K562 (cell line): Measurements from ENCODE around the gene ZC3H10. TPM values are rescaled to one million over a fixed set of nuclear protein-coding genes. Genes with fewer than 3 reads are reported as not detected.

ENCODE experiments used
- ARID3B ChIP-seq: fragments of 250-450 bp; sonication (Bioruptor Pico); IDR thresholded peaks from 2 replicates; pipeline ENCODE4 v1.4.0; 2020; ENCODE audit warnings: borderline replicate concordance
- BACH1 ChIP-seq: fragments of 200-800 bp; sonication (Bioruptor generic); IDR thresholded peaks from 2 replicates; pipeline ENCODE4 v1.6.1; 2016; ENCODE audit warnings: missing genetic modification characterization, missing compliant biosample characterization
- BRCA1 ChIP-seq, 2 experiments: fragments of 450-650 bp in 1 of 2; sonication (generic) in 1 of 2; formaldehyde crosslinking in 1 of 2; IDR thresholded peaks; 2 replicates each; pipeline versions ENCODE4 v1.5.0 to v1.6.1; 2017 to 2020; ENCODE audit warnings: mild to moderate bottlenecking in 1 of 2, missing genetic modification reagents in 1 of 2
- CTBP1 ChIP-seq: fragments of 450-650 bp; IDR thresholded peaks from 2 replicates; pipeline ENCODE4 v1.6.1; 2016; ENCODE audit warnings: borderline replicate concordance
- ESRRA ChIP-seq: fragments of 450-650 bp; IDR thresholded peaks from 2 replicates; pipeline ENCODE4 v1.6.1; 2014; ENCODE audit warnings: low read depth, mild to moderate bottlenecking, moderate library complexity, borderline replicate concordance
- ETV6 ChIP-seq, 3 experiments: fragments of 150-350 bp in 1 of 3; sonication (generic) in 1 of 3; formaldehyde crosslinking in 1 of 3; IDR thresholded peaks; 2 replicates each; pipeline versions ENCODE4 v1.6.1 to v1.8.0; 2014 to 2022; ENCODE audit warnings: borderline replicate concordance in 2 of 3, low read depth in 2 of 3, antibody characterized with exemption in 1 of 3, low read length in 1 of 3, mild to moderate bottlenecking in 1 of 3, missing genetic modification reagents in 1 of 3
- HDAC6 ChIP-seq: IDR thresholded peaks from 2 replicates; pipeline ENCODE4 v1.6.1; 2012; ENCODE audit warnings: low read depth, mild to moderate bottlenecking, control low read depth, inconsistent platforms, low read length, moderate library complexity
- HOMEZ ChIP-seq: fragments of 250-450 bp; sonication (Bioruptor Pico); IDR thresholded peaks from 2 replicates; pipeline ENCODE4 v1.4.0; 2020; ENCODE audit warnings: mild to moderate bottlenecking, moderate library complexity
- NBN ChIP-seq: fragments of 450-650 bp; IDR thresholded peaks from 2 replicates; pipeline ENCODE4 v1.6.1; 2016; ENCODE audit warnings: low read depth, mild to moderate bottlenecking
- PHB2 ChIP-seq: fragments of 450-650 bp; IDR thresholded peaks from 2 replicates; pipeline ENCODE4 v1.6.1; 2017; ENCODE audit warnings: low read depth
- RB1 ChIP-seq: fragments of 450-650 bp; IDR thresholded peaks from 2 replicates; pipeline ENCODE4 v1.6.1; 2017; ENCODE audit warnings: low read depth, mild to moderate bottlenecking
- VEZF1 ChIP-seq: fragments of 200-800 bp; sonication (Bioruptor generic); IDR thresholded peaks from 2 replicates; pipeline ENCODE4 v1.6.1; 2017; ENCODE audit warnings: missing genetic modification characterization, missing compliant biosample characterization
- ZBTB49 ChIP-seq: sonication (generic); formaldehyde crosslinking; IDR thresholded peaks from 2 replicates; pipeline ENCODE4 v1.8.0; 2022; ENCODE audit warnings: missing genetic modification reagents, mild to moderate bottlenecking, borderline replicate concordance
- ZC3H4 ChIP-seq: sonication (generic); formaldehyde crosslinking; IDR thresholded peaks from 2 replicates; pipeline ENCODE4 v1.9.0; 2021; ENCODE audit warnings: missing genetic modification reagents, borderline replicate concordance
- ZNF263 ChIP-seq: sonication (generic); formaldehyde crosslinking; IDR thresholded peaks from 2 replicates; pipeline ENCODE4 v1.8.0; 2022; ENCODE audit warnings: mild to moderate bottlenecking, missing genetic modification reagents, borderline replicate concordance
- ZNF444 ChIP-seq: fragments of 250-450 bp; sonication (Bioruptor Pico); IDR thresholded peaks from 2 replicates; pipeline ENCODE4 v1.4.0; 2020; ENCODE audit warnings: mild to moderate bottlenecking, moderate library complexity
- ZNF507 ChIP-seq: conservative IDR thresholded peaks from 2 replicates; pipeline ENCODE4 v1.6.1; 2017; ENCODE audit warnings: missing genetic modification characterization, missing compliant biosample characterization
- polyA plus RNA-seq, 8 experiments: library from polyadenylated mRNA; depleted of rRNA in 4 of 8; stranded (reverse) in 5 of 8; unstranded in 3 of 8; fragments of >200 nt; fragmentation: Nextera tagmentation in 2 of 8; fragmentation: Illumina TruSeq in 1 of 8; extraction: Ambion mirVana in 2 of 8; extraction: Trizol in 1 of 8; gene quantifications; 2 replicates each; pipeline versions ENCODE4 v1.2.1 to v1.2.3, GENCODE V29; 2011 to 2014; ENCODE audit warnings: inconsistent platforms in 1 of 8, missing spikeins in 1 of 8
- total RNA-seq, 7 experiments: library from RNA; depleted of rRNA in 6 of 7; stranded (reverse); fragments of >200 nt in 6 of 7; fragmentation: Illumina TruSeq in 2 of 7; extraction: Trizol in 2 of 7; gene quantifications; 2 replicates each; pipeline versions ENCODE4 v1.2.1 to v1.2.3, GENCODE V29; 2011 to 2021; ENCODE audit warnings: low replicate concordance in 1 of 7
- TF ChIP-seq, protein P1 (sequence below): sonication (generic); formaldehyde crosslinking; IDR thresholded peaks from 2 replicates; pipeline ENCODE4 v1.8.1; 2022; ENCODE audit warnings: missing genetic modification reagents

ZC3H10 gene
- total and polyA plus RNA-seq, 9 of the 15 experiments (the other 6 are each of a cell fraction or from before 2014, with no cell fraction given): 0.31 to 4.1 (median 1.6) TPM

GRCh38 chr12:56157201-56158028 lies 39.3 kb downstream of the ZC3H10 start (continued):
- TF ChIP-seq, protein P1, sequence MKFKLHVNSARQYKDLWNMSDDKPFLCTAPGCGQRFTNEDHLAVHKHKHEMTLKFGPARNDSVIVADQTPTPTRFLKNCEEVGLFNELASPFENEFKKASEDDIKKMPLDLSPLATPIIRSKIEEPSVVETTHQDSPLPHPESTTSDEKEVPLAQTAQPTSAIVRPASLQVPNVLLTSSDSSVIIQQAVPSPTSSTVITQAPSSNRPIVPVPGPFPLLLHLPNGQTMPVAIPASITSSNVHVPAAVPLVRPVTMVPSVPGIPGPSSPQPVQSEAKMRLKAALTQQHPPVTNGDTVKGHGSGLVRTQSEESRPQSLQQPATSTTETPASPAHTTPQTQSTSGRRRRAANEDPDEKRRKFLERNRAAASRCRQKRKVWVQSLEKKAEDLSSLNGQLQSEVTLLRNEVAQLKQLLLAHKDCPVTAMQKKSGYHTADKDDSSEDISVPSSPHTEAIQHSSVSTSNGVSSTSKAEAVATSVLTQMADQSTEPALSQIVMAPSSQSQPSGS (CRISPR knock-in tag): no peak
- TF ChIP-seq ZNF507 (tag) (no peak), RB1 (no peak), BACH1 (tag) (no peak), BRCA1 (IDR thresholded peaks at IDR 0.05) (no peak), BRCA1 (CRISPR knock-in tag; IDR thresholded peaks at IDR 0.05) (no peak), ETV6 (IDR thresholded peaks at IDR 0.05; ENCODE audit: borderline replicate concordance in 1 of 2, low read depth in 2 of 2, low read length in 1 of 2) (no peak), ETV6 (CRISPR knock-in tag; IDR thresholded peaks at IDR 0.05; ENCODE audit: borderline replicate concordance) (no peak), NBN (no peak), ZC3H4 (CRISPR knock-in tag) (no peak), PHB2 (no peak), ESRRA (peak; percentile 17; the same call in 1 of the 2 replicates), ZNF444 (CRISPR knock-in tag) (no peak), ZBTB49 (CRISPR knock-in tag) (0 out of 2 replicates have a peak, but pooled peaks have one; percentile 58), CTBP1 (0 out of 2 replicates have a peak, but pooled peaks have one; percentile 37), HDAC6 (no peak), ARID3B (CRISPR knock-in tag) (no peak), VEZF1 (CRISPR knock-in tag) (no peak), ZNF263 (CRISPR knock-in tag) (no peak), HOMEZ (CRISPR knock-in tag) (no peak)
